SKM-1 (cell line): ENCODE measurements around the gene SCAMP1.

Source experiments
- DNase-seq: peaks from one replicate; lab custom pipeline; 2025; ENCODE audit not compliant: unreplicated experiment; lab: John Stamatoyannopoulos, UW

Gene SCAMP1

DNA sequence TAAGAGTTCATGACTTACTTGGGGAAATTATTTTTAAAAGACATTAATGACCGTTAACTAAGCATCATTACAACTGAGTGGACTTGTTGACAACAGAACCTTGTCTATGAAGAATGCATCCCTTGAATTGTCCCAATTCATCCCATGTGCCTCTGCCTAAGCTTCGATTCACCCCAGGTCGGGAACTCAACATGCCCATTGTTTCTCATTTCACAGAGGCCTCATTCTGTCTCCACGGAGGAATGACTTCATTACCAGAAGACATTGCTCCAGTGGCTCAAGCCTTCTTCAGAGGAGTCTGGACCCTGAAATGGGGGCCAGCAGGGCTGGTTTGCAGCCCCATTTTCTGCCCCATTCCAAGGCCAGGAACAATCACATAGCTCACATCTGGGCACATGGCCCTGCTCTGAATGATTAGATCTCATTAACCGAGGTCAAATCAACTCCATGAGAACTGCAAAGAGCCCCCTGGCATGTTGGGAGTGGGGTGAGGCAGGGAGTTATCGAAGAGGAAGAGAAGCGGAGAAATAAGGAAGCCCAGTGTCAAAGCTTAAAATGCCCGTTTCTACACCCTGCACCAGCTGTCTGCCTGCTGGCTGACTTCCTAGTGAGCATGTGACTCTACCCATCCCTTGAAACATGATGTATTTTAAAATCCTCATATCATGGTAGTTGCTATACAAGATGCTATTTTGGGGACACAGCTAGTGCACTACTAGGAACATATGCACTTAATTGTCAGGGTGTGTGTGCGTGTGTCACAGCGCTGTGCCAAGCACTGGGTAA, 150.9 kb downstream of the SCAMP1 start:
- DNase-seq, result no peak

DNA sequence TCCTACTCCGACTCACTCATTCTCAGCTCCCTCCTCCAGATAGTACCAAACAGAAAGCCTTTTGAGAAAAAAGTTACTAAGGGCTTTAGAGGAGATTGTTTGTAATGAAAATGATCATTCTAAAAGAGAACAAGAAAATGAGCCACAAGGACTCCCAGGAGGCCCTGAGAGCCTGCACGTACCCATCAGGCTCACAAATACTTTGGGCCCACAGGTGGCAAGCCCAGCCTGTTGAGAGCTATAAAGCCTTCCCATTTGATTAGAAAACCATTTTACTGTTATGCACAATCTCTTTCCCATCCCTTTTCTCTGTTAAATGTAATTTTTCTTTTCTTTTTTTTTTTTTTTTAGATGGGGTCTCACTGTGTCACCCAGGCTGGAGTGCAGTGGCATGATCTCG, 152.0 kb downstream of the SCAMP1 start:
- no peak for DNase-seq

GRCh38 chr5:78513441-78513840, 153.0 kb downstream of the SCAMP1 start:
- DNase-seq, result no peak

DNA sequence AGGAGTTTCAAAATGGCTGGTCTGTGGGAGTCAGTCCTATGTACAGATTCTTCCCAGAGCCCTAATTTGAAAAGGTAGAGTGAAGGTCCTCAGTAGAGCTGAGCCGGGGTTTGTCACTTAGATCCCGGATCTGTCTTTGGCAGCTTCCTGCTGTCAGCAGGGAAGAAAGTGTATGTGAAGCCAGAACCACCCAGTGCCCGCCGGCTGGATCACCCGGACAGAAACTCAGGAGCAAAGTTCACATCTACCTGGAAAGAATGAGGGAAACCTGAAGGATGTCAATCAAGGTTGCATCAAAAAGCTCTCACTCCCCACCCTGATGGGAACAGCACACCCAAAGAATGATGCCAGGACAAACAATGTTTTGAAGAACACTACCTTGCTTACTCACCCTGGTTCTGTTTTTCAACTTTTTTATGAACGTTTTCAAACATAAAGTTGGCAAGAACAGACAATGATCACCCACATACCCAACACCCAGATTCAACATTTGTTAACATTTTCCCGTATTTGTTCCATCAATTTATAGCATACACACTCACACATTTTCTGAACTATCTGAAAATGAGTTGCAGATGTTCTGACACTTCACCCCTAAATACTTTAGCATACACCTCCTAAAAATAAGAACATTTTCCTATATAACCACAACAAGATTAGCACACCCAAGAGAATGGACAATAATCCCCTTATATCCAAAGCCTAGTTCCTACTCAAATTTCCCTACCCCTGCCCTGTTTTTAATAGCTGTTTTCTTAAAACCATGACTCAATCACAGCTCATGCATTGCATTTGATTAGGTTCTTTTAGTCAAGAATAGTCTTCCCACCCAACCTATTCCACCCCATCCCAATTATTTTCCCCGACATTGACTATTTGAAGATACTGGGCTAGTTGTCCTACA, 154.3 kb downstream of the SCAMP1 start:
- DNase-seq, result no peak

DNA sequence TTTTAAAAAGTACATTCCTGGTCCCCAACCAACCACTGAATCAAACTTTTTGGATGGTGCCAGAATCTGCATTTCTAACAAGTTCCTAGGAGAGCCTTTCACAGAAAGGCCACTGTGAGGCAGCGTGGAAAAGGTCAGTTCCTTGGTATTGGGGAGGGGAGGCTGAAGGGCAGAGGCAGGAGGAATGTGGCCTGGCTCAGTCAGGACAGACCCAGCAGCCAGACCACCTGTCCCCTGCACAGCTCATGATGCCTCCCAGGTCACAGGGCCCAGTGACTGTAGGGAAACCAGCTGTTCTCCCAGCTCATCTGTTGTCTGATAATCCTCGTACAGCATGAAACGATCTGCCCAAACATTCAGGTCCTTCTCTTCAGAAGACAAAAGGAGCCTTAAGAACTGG, 155.3 kb downstream of the SCAMP1 start:
- no peak for DNase-seq

- no peak for DNase-seq
Measured at GRCh38 chr5:78518365-78519197, 158.2 kb downstream of the SCAMP1 start.

DNA sequence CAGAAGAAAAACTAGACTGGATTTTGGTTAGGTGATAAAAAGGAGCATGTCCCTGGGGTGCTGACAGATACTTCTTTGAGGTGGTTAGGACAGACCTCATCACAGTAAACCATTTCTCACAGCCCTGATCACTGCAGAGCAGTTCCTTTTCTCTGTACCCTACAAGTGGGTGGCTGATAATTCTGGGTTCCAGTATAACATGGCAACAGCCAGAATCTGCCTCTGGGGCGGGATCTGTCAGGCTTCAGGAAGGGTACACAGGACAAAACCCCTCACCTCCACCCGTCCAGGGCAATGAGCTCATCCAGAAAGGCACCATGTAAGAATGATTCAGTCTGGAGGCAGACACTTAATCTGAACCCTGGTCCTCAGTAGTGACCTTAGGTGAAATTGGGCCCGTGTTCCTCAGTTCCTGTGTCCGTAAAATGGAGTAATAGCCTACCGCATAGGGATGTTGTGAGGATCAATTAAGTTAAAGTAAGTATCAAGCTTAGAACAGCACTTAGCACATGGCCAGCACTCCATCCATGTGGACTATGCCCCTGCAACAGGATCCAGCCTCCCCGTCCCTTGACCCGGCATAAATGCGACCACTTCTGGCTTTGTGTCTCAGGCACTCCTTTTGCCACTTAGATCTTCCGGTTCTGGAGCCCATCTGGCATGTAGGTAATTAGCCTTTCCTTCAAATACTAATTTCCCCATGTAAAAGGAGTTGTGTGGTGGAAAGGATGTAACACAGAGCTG, 159.0 kb downstream of the SCAMP1 start:
- no peak for DNase-seq

DNA sequence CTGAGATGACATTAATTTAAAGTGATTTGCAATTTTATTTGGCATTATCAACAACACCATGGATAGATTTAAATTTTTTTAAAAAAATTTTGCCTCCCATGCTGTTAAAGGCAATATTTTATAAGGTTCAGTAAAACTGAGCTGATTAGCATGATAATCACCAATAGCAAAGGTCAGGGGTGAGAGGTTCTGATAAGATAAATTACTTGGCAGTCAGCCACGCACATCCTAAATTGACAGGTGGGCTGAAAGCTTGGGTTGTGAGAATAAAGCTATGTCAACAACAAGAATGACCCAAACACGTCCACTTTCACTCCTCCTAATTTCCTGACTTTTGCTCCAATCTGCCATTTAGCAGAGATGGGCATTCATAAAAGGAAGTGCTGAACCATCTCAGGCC, 161.0 kb downstream of the SCAMP1 start:
- no peak for DNase-seq

DNA sequence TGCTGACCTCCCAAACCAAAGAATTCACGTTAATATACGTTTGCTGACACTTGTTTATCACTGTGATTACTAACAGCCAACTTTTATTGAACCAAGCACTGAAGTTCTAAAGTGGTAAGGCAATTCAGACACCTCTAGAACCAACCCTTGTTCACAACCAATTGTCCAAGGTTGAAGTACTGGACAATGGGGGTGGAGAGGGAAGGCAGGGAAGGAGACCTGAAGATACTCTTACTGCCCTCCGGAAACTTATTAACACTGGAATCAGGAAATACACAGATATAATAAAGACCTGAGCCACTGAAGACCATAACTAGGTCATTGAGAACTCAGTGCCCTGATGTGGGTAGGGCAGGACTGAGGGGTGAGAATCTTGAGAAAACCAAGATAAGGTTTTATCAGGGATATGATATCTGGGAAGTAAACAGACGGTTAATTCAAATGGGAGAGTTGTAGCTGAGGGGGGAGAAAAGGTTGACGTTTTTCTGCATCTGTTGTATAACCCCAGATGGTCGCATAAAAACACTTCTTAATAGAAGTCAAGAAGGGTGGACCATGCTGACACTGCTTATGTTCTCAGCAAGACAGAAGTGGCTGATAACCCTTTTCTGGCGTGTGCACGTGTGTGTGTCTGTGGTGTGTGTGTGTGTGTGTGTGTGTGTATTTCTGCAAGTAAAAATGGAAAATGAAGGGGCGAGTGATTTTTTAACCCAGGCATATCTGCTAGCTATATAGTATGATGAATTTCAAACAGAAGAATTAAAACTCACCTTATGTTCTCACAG, 162.3 kb downstream of the SCAMP1 start:
- no peak for DNase-seq

GRCh38 chr5:78523314-78524193, 163.1 kb downstream of the SCAMP1 start:
- no peak for DNase-seq

- no peak for DNase-seq
Measured at GRCh38 chr5:78526049-78526525, 165.7 kb downstream of the SCAMP1 start.

- DNase-seq, result no peak
Measured at GRCh38 chr5:78527054-78527859, 166.8 kb downstream of the SCAMP1 start.

DNA sequence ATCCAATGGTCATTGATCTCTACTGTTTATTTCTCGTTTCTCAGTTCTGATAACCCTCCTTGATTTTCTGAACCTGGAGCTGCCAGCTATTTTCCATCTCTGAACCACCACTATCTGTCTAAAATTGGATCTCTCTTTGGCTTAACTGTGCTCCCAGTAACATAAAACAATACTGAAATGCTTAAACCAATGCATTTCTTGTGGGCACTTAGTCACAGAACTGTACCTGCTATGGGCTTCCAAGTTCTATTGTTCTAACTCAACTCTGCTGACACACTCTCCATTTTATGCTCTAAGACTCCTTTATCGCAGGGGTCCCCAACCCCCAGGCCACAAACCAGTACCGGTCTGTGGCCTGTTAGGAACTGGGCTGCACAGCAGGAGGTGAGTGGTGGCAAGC, 167.5 kb downstream of the SCAMP1 start:
- no peak for DNase-seq
